Medulla oblongata (tissue), 1 donor: Measurements from ENCODE around the gene OTUD1.
A peak's percentile ranks its signal among the peaks of the same experiment; 100 is the strongest.
"Not testable (repeated sequence)": the region's sequence is repeated elsewhere in the genome, so short reads cannot be mapped to it uniquely, and the experiment has no call there.

Experiments
- DNase-seq: peaks from one replicate; pipeline ENCODE4 v3.0.0-alpha.2; 2015; ENCODE audit errors: extremely low spot score

OTUD1 gene, protein sequence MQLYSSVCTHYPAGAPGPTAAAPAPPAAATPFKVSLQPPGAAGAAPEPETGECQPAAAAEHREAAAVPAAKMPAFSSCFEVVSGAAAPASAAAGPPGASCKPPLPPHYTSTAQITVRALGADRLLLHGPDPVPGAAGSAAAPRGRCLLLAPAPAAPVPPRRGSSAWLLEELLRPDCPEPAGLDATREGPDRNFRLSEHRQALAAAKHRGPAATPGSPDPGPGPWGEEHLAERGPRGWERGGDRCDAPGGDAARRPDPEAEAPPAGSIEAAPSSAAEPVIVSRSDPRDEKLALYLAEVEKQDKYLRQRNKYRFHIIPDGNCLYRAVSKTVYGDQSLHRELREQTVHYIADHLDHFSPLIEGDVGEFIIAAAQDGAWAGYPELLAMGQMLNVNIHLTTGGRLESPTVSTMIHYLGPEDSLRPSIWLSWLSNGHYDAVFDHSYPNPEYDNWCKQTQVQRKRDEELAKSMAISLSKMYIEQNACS

GRCh38 chr10:23438547-23439451 is at the start of gene OTUD1:
OTUD1 (plus strand) TSS chr10:23439075; CDS start chr10:23439458, 383 bp downstream.
- peak; percentile 97 for DNase-seq

DNA sequence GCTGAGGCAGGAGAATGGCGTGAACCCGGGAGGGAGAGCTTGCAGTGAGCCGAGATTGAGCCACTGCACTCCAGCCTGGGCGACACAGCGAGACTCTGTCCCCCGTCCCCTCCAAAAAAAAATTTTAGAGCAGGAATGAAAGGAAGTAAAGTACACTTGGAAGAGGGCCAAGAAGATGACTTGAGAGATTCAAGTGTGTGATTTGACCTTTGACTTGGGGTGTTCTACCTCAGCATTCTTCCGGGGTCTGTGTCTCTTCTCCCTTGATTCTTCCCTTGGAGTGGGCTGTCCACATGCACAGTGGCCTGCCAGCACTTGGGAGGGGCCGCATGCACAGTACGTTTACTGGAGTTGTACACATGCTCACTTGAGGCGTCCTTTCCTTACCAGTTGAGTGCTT is 48.5 kb upstream of the OTUD1 start:
- DNase-seq = not testable (repeated sequence)

GRCh38 chr10:23390809-23391208 is 48.1 kb upstream of the OTUD1 start:
- DNase-seq = no peak

- DNase-seq = no peak
Measured at GRCh38 chr10:23391821-23392220, 47.1 kb upstream of the OTUD1 start.

- no peak for DNase-seq
Measured at GRCh38 chr10:23395017-23395416, 43.9 kb upstream of the OTUD1 start.

GRCh38 chr10:23396695-23397094 is 42.2 kb upstream of the OTUD1 start:
- DNase-seq = no peak

DNA sequence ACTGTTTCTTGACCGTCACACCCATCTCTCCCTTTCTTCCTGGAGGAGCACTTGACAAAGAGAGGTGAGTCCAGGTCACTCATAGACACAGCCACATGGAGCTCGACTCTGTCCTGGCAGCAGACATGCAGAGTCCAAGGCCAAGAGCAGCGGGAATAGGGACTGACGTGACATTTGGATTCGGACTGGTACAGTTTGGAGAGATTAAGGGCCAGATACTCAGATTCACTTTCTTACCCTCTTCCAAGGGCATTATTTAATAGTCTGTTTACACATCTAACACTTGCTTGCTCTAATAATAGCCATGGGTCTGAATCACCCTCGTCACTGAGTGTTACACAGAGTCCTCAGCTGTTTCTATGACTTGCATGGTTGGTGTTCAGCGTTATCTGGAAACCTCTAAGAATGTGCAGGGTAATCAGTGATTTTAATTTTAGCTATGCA is 39.2 kb upstream of the OTUD1 start:
- no peak for DNase-seq

GRCh38 chr10:23402856-23403255 is 36.0 kb upstream of the OTUD1 start:
- no peak for DNase-seq

- no peak for DNase-seq
Measured at GRCh38 chr10:23403278-23403677, 35.6 kb upstream of the OTUD1 start.

- DNase-seq = no peak
Measured at GRCh38 chr10:23403719-23404118, 35.2 kb upstream of the OTUD1 start.

DNA sequence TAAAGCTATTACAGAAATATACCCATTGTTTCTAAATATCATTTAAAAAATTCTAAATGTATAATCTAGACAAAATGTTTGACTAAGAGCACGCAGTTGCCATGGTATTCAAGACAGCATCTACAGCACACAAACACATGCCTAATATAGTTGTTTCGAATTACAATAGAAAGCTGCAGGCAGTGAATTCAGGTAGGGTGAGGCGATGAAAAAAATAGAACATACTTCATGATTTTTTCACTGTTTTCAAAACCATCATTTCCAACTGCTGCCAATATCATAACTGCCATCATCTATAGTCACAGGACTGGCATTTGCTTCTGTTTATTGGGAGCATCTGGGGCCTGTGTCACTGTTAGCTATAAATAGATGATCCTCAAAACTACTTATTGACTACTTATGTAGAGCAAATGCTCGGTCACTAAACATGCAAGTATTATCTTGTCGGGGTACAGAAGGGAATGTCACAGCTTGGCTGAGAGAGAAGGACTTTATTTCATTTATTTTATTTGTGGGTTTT is 34.4 kb upstream of the OTUD1 start:
- no peak for DNase-seq

GRCh38 chr10:23405540-23405939 is 33.3 kb upstream of the OTUD1 start:
- DNase-seq = no peak

- DNase-seq = no peak
Measured at GRCh38 chr10:23406409-23406808, 32.5 kb upstream of the OTUD1 start.

DNA sequence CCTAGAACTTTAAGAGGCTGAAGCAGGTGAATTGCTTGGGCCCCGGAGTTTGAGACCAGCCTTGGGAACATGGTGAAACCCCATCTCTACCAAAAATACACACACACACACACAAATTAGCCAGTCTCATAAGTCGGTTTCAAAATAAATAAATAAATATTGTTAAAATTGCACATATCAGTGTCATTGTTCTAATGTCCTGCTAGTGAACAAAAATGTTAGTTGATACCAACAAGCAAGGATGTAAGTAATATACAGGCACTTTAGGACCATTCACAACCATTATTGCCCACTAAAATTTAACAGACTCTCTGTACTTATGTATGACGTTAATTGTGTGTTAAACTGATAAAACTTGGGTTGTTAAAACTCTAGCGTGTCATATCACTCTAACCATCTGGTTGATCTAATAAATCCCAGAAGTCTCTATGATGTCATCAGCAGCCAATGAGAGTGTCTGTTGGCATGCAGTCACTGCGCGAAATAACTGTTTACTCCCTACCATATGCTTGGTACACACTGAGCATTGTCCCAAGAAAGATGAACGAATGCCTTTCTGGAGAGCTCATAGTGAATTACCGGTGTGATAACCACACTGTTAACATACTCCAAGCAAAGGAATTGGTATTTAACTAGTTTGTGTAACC is 30.4 kb upstream of the OTUD1 start:
- DNase-seq = no peak

DNA sequence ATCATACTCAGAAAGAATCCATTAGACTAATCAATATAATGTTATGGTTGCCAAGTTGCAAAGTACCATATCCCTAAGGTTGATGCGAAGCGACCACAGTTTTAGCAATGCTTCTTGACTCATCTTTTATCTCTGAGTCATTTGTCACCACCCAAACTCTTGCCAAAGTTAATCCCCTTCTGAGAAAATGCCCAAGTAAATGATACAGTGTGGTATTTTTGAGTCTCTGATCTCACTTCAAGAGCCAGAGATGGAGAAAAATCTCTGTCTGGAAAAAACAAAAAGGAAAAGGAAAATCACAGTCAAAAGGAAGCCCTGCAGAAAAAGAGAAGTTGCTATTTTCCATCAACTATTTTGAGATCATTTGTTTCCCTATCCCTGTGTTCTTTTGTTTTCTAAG is 26.7 kb upstream of the OTUD1 start:
- peak; percentile 45 for DNase-seq

- peak; percentile 36 for DNase-seq
Measured at GRCh38 chr10:23413629-23414089, 25.2 kb upstream of the OTUD1 start.

- no peak for DNase-seq
Measured at GRCh38 chr10:23414658-23415057, 24.2 kb upstream of the OTUD1 start.

GRCh38 chr10:23417254-23417653 is 21.6 kb upstream of the OTUD1 start:
- no peak for DNase-seq

DNA sequence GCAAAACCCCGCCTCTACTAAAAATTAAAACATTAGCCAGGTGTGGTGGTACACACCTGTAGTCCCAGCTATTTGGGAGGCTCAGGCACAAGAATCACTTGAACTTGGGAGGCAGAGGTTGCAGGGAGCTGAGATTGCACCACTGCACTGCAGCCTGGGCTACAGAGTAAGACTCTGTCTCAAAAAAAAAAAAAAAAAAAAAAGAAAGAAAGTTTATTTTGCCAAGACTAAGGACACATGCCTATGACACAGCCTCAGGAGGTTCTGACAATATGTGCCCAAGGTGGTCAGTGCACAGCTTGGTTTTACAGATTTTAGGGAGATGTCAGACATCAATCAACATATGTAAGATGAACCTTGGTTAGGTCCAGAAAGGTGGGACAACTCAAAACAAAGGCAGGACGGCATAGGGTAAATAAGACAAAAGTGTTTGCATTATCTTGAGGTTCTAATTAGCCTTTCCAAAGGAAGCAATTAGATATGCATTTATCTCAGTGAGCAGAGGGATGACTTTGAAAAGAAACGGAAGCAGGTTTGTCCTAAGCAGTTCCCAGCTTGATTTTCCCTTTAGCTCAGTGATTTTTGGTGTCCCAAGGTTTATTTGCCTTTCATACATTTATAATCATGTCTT is 20.7 kb upstream of the OTUD1 start:
- DNase-seq = no peak

GRCh38 chr10:23419201-23419600 is 19.7 kb upstream of the OTUD1 start:
- DNase-seq = no peak

- no peak for DNase-seq
Measured at GRCh38 chr10:23419655-23420329, 19.1 kb upstream of the OTUD1 start.
